HG02970 (cell line): ENCODE data around the gene NUDCD3.

ENCODE experiments used
- ATAC-seq: cut with Tn5 transposase; IDR thresholded peaks from one replicate; pipeline ENCODE4 v1.9.1; 2021; ENCODE audit warnings: mild to moderate bottlenecking, moderate library complexity, moderate number of reproducible peaks; ENCODE audit not compliant: unreplicated experiment, low FRiP score

Gene NUDCD3

GRCh38 chr7:44403775-44404174 lies 86.7 kb downstream of the NUDCD3 start:
- no peak for ATAC-seq

DNA sequence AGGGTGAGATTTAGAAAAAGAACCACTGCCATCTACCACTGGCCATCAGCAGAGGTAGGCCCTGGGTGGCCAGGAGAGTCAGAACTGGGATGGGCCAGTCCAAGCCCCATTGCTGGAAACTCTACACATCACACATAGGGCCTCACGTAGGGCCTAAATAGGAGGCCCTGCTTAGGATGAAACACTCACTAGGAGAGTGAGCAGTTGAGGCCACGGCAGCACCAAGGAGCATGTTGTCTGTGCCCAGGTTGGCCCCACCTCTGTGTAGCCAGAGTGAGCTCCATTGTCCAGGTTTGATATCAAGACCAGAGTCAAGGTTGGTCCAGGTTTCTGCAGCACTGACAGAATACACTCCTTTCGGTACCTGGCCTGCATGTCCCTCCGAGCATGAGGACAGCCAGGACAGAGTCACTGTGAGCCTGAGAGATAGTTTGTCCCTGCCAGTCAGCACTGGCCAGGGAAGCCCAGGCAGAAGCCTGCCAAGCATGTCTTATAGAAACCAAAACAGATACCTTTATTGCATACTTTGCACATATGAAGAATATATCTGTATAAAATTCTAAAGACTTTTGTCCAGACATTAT lies 87.2 kb downstream of the NUDCD3 start:
- ATAC-seq: no peak

DNA sequence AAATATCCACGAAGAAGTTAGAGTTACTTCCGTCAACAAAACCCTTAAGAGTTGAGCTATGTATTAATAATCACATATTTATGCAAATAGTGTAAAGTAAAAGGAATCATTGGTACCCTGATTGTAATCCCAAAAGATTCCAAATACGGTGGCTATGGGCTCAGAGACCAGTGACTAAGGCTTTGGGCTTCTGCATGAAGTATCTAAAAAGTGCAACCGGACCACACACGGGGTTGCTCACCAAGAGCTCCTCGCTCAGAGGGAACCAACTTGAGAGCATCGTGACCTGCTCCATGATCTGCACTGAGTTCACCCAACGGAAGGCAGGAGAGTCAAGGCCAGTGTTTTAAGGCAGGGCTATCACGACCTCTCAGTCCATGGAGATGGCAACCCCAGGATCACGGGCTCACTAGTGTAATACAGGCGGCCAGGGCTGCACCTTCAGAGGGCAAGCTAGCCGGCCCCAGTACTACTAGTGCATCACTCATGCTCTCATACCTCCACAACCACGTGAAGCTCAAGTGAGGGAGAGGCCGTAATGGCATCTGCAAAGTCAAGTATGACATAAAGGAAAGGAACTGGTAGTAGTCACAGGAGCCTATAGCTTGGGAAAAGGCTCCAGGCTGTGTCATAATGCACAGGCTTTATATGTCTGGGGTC lies 87.9 kb downstream of the NUDCD3 start:
- ATAC-seq: no peak

DNA sequence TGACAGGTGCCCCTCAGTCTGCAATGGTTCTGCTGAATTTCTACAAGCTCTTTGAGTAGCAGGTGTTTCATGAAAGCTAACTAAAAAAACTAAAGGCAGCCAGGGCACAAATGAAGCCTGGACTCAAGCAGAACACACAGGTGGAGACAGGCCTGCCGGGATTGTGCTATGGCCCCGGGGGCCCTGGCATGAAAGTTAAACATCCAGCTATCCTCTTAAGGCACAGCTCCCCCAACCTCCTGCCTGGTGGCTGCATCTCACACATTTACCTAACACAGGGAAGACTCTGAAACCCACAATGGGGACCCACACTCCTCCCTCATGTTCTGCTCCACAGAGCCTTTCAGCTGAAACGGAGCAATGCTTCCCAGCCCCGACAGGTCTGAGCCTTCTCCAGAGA lies 88.8 kb downstream of the NUDCD3 start:
- no peak for ATAC-seq

GRCh38 chr7:44400033-44400511 lies 90.4 kb downstream of the NUDCD3 start:
- ATAC-seq: no peak

GRCh38 chr7:44398953-44399574 lies 91.4 kb downstream of the NUDCD3 start:
- ATAC-seq: no peak

- ATAC-seq: no peak
Observed at GRCh38 chr7:44398511-44398911, 91.9 kb downstream of the NUDCD3 start.

DNA sequence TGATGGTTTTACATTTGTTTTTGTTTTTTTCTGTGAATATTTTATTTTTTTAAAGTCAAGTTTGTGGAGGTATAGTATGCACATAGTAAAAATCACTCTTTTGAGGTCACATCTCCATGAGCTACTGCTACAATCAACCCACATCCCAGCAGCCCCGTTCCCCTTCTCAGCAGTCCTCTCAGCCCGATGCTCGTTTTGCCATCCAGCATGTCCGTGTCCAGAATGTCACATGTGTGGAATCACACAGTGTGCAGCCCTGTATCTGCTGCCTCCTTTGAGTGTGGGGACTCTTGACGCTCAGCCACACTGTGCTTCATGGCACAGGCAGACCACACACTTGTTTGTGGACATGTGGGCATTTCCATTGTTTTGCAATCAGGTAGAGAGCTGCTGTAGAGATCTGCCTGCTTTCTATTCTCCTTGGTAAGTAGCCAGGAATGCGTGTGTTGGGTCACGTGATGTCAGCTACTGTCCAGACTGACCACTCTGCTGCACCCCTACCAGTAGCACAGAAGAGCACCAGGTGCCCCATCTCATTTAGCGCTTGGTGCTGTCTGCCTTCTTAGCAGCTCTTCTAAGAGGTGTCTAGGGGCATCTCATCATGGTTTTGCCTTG lies 93.4 kb downstream of the NUDCD3 start:
- no peak for ATAC-seq

DNA sequence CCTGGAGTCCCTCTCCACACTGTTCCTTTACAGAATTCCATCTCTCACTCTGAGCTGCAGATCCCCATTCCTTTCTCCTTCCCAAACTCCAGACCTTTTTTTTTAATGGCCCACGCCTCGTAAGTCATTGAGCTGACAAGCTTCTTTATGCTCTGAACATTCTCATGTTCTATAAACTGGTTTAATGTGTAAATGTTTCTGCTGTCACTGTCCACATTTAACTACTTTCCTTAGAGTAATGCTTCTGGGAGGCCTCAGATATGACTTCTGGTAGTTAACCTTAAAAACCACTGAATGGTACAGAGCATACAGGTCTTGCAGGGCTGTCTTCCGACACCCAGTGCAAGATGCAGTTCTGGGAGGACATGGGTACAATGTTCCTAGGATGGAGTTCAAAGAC lies 94.0 kb downstream of the NUDCD3 start:
- ATAC-seq: no peak

DNA sequence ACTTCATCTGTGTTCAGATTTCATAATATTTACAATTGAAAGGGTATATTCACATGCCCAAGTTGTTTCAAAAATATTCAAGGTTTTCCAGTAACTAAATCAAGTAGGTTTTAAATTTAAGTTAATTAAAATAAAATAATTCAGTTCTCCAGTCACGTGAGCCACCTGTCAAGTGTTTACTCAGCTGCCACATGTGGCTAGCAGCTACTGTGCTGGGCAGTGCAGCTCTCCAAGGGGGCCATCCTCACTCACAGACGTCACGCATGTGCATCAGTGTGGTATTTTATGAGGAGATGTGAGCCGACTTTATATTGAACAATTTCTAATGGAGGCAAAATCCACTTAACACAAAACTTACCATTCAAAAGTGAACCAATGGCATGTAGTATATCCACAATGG lies 95.4 kb downstream of the NUDCD3 start:
- ATAC-seq: no peak

- ATAC-seq: no peak
Observed at GRCh38 chr7:44394636-44395035, 95.8 kb downstream of the NUDCD3 start.

DNA sequence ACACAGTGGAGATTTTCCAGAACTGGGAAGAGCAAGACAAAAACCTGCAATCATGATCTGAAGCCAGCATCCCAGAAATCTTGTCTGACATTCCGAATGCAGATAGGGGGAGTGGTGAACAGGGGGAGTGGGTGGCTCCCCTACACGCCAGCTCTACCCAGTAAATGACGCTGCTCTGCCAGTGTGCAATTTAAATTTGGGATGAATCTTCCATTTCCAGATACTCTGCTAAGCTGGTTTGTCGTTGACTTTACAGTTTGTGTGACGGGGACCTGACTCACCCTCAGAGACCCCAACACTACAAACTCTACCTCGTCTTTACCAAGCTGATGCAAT lies 96.4 kb downstream of the NUDCD3 start:
- no peak for ATAC-seq

DNA sequence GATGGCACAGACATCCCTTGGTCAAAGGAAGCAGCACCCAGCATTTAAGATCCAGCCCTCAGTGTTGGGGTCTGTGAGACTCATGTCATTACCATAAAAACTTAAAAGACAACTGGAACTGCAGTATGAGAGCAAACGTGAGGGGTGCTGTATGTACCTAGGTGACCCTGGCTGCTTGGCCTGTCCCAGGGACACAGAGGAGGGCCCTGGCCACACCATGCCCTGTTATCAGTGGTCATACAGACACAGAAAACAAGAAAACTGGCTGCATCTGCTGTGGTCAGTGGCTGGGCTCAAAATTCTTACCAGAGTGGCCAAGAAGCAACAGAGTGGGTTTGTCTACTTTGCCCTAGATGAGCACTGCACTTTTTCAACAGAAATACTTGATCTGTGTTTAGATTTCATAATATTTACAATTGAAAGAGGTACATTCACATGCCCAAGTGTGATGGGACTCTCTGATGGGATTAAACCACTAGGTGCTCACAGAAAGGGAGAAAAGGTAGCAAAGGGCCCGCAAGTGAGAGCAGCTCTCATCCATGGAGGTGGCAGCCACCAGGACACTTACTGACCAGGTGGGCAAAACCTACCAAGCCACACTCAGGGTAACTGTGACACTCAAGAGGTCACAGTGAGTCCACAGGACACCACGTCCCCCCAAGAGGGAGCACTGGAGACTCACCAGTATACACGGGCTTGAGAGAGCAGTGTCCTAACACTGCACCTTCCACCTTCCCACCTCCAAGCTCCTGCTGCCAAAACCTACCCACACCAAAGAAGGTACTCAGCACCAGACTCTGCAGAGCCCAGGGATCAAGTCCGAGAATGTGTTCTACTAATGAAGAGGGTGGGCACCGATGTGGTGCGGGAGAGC lies 97.0 kb downstream of the NUDCD3 start:
- ATAC-seq: no peak

DNA sequence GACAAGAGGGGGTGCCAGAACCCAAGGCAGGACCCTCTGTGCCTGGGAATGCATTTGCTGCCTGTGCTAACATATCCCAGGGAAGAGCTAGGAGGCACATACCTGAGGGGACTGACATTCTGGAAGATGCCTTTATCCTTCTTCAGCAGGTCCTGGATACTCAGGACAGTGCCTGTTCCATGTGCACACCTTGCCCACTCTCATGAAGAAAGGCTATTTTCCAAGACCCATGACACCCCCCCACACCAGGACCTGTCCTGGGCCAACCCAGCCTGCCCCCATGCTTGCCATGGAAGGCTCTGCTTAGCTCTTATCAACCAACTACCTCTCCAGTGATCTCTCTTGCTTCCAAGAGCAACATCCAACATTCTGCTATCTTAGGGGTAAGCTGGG lies 97.8 kb downstream of the NUDCD3 start:
- no peak for ATAC-seq

- ATAC-seq: no peak
Observed at GRCh38 chr7:44391746-44392617, 98.5 kb downstream of the NUDCD3 start.

DNA sequence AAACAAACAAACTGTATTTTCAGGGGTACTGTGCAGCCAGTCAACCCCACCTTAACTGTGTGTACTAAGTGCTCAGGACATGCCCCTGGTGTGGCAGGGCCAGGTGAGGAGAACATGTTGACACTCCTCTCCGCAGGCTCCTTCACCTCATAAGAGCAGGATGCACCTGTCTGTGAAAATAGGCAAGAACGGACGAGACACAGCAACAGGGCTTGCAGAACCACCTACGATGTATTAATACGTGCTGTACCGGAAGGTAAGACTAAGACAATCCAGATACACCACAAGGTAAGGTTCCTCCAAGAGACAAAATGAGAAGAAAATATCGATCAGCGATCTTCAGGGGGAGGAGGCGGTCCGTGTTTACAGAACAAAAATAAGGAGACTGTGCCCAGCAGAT lies 99.3 kb downstream of the NUDCD3 start:
- ATAC-seq: no peak

DNA sequence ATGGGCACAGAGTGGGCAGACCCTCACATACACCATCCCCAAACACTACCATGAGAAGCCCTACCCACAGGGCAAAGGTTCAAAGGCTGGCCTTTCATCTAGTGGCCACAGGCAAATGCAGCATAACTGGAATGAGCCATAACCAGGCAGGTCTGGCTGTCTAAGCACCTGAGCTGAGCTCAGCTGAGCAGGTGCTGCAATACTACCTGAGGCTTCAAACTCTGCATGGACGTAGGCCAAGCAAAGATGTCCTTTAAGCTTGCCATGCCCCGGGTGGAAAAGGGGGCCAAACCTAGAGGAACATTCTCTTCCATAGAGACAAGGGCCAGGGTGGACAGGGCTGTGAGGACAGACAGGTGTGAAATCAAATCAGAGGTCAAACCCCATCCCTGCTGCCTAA lies 99.8 kb downstream of the NUDCD3 start:
- no peak for ATAC-seq

- ATAC-seq: no peak
Observed at GRCh38 chr7:44388089-44388970, 102.1 kb downstream of the NUDCD3 start.

DNA sequence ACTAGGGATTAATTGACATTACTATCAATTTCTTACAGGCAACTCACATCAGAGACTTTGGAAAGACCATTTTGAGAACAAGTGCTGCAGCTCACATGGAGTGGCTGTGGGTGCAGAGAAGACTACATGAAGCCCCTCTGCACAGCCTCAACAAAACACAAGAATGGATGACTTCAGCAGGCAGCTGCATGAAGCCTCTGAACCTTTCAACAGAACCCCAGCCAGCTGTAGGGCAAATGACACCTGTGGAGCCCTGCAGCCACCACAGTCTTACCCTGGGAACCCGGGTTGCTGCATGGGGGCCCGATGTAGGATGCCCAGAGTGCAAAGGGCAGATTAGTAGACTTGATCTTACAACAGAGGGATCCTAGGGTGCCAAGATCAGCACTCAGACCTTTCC lies 103.1 kb downstream of the NUDCD3 start:
- ATAC-seq: no peak
